T-helper 9 cell (primary cell): Measurements from ENCODE around the gene LYRM4.

Experiments used
- DNase-seq: peaks from one replicate; pipeline ENCODE4 v3.0.0-alpha.2; 2020

LYRM4 gene

DNA sequence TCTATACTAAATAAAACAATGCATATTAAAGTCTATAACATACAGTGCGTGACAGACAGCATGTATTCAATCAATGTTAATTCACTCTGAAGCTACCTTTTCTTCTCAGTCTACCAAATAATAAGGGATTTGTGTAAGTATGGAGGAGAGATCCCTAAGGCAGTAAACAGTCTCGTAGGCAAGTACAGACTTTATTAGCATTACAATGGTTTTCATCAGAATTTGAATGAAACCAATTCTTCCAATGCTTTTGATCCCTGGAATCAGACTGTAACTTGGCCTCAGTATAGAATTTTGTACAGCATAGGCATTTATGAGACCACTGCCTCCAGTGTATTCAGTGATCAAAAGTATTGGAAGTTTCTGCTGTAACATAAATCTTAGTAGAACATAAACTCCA is 19.5 kb downstream of the LYRM4 start:
- DNase-seq = no peak

DNA sequence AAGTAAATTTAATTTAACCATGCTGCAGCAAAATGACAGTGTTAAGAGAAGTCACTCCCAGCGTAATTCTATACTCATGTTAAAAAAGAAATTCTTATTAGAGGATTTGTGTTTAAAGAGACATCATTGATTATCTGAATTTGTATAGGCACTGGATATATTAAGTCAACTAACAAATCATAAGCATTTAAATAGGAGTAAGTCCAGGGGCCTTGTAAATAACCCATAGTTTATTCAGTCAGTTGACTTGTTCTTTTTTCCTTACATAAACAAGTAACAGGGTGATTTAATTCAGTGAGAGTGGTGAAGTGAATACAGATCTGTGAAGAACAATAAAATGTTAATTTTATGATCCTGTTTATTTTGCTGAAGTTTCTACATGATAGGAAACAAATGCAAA is 22.4 kb downstream of the LYRM4 start:
- no peak for DNase-seq

DNA sequence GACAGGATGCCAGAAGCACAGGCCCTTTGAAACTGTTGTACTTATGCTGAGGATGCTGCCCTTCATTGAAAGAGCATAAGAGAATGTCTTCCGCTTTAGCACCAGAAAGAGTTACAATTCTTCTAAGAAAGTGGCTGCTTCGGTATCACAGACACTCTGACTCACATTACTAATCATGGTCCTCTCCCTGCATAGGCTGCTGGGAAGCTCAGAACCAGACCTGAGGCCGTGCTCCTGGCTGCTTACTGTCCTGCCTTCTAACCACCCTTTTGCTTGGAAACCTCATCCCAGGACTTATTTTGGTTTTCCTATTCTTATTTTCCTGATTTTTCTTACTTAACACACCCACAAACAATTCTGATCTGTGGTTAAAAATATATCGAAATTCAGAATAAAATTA is 22.9 kb downstream of the LYRM4 start:
- DNase-seq = no peak

DNA sequence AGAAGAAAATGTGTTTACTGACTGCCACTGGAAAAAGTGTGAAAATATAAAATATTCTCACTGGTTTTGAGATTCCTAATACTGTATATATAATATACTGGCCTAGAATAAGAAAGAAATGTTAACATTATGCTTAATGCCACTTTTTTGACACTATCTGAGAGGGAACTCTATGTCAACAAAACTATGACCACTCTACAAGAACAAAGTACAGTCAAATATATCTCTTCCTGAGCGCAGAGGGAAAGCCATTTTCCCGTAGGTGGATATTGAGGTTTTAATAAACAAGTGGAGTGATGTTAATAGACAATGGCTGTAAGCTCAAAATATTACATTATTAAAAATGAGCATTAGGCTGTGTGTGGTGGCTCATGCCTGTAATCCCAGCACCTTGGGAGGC is 24.9 kb downstream of the LYRM4 start:
- DNase-seq = no peak

DNA sequence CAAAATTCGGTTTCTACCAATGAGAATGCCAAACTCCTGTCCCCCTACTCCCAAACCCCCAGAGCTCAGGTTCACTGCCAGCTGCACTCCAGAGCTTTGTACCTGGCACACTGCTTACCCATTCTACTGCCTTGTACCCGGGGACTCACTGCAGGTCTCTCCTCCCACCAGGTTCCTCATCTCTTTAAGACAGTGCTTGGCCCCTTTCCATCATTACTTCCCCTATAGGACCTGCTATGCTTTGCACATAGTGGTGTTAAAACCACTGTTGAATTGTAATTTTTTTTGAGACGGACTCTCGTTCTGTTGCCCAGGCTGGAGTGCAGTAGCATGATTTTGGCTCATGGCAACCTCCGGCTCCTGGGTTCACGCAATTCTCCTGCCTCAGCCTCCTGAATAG is 25.9 kb downstream of the LYRM4 start:
- DNase-seq = no peak

DNA sequence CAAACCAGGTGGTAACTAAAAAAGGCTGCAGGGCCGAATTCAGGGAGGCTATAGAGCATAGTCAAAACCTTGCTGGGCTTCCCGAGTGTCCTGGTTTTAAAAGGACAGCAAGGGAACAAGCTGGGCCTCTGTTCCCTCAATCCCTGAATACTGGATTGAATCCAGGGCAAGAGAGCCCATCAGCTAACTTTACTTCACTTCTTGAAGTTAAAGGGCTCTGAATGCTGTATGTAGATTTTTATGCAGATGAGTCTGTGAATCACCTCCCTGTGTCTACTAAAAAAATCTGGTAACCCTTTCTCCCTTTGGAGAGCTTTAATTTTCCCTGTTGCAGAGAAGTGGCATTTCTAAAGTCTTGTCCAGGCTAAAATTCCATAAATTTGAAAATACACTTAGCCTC is 29.5 kb downstream of the LYRM4 start:
- DNase-seq = no peak

DNA sequence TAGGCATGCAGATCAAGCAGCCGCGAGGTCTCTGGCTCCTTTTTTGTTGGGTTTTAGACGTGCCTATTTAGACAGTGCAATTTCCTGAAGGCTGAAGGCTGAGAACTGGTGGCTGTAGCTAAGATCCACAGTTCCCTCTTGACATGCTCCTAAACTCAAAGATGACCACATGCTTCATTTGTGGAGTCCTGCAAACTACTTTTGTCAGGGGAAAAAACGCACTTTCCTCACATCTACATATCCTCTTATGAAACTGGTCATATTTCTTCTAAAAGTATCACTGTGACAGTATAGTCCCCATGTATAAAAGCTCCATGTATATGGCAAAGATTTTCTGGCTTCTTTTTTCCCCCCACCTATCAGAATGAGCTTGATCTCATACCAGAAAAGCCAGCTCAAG is 30.7 kb downstream of the LYRM4 start:
- no peak for DNase-seq

DNA sequence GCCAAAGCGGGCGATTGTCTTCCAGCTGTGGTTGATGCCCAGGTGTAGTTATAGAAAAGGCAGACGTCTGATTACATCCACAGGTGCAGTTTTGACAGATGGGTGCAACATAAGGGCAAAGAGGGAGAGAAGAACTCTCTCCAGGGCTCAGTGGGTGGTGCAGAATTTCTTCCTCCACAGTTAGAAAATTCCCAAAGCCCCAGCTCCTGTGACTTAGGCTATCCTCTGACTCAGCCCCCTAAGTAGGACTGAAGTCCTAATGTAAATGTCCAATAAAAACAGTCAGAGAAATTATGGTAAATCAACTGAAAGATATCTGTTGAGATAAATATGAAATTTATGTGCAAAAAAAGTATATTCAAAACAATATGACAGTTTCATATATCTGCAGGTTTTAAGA is 31.4 kb downstream of the LYRM4 start:
- DNase-seq = no peak

DNA sequence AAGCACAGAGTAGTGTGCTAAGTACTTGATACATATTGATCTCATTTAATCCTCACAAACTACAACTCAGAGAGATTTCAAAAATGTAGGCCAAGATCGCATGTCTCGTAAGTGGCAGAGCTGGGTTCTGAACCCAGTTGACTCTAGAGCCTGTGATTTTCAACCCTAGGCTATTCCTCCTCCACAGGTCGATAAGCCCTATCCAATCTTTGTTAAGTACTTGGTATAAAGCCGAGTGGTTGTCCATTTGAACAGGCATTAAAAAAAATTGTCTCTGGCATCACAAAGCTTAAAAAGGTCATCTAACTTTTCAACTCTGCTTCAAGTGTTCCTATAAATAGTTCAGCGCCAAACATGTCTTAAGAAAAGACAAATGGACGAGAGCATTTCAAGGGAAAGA is 37.4 kb downstream of the LYRM4 start:
- DNase-seq = no peak

DNA sequence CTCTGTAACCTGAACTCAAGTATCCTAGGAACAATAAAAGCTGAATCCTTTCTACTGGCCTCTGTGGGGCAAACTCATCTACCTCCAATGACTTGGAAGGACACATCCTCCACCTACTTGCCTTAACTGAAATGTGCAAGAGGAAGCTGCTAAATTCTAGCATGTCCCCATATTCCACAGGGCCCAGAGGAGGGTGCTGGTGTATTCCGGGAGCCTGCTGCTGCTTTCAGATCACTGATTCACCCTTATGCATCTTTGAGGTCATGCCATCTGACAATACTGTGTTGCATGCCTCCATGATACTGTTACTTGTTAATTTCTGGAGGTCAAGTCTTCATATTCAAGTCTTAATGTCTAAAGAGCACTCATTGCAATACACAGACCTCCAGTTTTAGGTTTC is 40.3 kb downstream of the LYRM4 start:
- DNase-seq = no peak

DNA sequence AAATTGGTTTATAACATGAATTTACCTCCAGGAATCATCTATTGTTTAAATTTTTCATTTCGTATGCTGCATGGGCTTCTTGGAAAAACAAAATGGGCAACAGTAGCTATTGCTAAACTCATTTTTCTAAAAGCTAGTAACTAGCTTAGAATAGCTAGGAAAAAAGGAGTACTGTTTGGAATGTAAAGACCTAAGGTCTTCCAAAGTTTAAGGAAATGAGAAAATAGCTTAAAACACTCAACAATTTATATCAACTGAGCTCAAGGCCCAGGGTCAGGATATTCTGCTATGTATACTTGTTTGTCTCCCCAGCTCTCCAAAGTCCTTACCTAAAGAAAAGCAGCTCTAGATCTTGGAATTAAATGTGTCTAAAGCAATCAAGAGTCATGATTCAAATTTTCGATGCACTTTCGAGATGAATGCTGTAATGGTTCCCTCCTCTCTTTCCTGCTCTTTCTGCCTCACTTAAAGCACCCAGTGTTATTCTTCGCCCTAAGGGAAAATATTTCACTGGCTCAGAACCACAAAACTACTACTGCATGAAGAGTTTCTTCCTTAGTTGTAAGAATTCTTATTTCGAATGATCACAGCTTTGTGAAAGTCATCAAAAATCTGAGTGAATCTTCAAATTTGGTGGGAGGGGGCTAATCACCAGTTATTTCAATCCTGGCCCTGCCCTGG is 41.6 kb downstream of the LYRM4 start:
- no peak for DNase-seq

DNA sequence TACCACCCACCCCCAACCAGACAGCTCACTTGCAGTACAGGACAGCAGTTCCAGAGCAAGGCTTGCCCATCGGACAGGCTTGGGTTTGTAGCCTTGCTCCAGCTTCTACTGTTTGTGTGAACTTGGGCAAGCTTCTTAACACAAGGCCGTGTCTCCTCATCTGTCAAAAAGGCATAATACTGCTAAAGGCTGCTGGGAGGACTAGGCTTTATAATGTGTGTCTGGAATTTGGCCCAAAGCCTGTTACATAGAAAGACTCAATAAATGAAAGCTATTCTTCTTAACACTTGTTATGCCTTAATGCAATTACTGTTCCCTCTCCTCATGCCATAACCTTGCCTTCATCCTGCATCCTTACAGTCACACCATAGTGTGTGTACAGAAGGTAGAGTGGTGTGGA is 43.4 kb downstream of the LYRM4 start:
- DNase-seq = no peak

DNA sequence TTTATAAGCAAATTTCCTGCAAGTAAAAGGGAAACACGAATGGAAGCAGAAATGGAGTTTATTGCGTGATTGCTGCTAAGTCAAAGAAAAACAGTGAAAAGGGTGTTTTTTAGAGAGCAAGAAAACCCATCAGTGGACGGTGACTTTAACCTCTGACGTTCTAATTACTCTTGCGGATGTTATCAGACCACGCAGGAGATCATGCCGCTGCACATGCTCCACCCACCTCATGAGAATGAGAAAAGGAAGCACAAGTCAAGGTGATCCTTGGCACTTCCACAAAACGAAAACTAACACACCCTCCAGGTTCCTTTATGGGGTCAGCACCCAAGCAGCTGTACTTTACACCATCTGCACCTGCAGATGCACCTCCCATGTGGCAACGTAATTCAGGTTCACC is 45.0 kb downstream of the LYRM4 start:
- DNase-seq = no peak

DNA sequence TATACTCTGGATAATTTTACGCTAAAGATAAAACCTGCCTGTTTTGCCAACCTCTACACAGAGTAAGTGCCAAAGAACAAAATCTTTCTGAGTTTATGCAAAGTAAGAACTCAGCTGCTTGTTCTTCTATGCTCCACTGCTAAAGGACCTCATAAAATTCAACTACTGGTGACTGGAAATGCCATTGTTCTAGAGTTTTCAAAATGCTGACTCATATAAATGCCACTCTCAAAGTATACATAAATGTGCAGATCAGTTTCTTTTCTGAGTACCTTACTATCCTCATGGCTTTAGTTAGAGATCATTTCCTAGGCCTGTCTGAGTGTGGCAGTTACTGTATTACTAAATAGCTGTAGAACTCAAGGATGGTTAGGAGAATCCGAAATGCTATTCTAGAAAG is 45.6 kb downstream of the LYRM4 start:
- no peak for DNase-seq

DNA sequence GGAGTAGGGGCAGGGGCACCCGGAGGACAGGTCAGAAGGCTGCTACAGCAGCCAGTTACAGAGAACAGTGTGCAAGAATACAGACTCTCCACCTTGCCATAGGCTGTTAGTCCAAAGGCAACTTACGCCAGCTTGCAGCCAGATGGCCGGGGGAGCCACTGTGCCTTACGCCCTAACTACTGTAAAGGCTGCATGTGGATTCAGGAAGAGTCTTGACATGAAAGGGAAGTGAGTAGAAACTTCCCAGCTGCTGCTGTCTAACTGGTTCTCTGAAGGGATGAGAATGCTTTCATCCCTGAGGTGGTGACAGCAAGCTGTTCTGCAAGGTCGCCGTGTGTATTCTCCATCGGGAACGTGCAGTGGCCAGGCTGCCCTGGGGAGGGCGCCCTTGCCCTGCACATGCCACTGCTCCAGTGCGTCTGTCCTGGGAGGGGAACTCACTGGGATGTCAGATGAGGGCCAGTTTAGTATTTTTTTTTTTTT is 46.1 kb downstream of the LYRM4 start:
- DNase-seq = no peak

DNA sequence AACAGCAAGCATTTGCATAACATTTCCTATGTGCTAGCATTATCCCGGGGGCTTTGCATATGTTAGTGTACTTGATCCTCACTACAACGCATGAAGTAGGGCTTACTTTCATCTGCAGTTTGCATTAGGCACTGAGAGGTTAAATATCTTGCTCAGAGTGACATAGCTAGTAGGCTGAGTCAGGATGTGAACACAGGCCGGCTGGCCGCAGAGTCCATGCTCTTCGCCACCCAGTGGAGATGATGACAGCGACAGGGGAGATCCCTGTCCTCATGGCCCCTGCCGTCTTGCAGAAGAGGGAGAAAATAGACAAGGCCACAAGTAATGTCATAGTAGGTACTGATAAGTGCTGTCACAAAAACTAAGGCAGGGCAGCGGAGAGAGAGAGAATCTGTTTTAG is 46.9 kb downstream of the LYRM4 start:
- no peak for DNase-seq

DNA sequence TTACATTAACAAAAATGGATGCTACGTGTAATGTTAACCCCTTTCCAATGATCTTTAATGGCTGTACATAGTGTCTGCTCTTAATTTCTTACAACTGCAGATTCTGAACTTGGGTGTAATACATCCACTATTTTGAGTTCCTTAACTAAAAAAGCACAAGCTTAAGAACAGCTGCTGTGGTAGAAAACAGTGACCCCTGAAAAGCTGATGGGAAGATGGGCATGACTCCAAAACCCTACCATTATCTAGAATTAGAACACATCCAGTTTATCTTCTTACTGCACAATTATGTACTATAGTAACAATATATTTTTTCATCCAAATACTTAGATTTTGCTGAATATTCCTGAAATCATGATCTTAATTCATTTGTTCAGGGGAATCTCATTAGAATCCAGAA is 49.3 kb downstream of the LYRM4 start:
- no peak for DNase-seq

DNA sequence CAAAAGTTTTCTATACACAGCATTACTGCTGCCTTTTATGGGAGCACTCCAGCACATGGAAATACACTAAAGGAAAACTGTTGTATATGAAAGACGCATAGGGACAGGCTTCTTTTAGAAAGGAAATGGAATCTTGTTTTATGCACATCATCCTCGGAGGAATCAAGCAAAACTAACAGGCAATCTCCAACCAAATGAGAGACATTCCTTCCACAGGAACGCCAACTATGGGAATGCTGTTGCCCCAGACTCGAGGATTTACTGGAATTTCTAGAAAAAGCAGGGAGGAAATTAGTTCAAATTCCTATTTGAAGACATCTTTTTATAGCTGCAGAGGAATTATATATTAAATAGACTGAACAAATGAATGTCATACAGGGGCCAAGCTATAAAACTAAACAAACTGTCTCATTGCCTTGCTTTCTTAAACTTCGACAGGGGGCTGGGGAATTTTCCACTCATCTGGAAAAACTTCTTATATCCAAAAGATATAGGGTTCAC is 52.2 kb downstream of the LYRM4 start:
- DNase-seq = no peak

DNA sequence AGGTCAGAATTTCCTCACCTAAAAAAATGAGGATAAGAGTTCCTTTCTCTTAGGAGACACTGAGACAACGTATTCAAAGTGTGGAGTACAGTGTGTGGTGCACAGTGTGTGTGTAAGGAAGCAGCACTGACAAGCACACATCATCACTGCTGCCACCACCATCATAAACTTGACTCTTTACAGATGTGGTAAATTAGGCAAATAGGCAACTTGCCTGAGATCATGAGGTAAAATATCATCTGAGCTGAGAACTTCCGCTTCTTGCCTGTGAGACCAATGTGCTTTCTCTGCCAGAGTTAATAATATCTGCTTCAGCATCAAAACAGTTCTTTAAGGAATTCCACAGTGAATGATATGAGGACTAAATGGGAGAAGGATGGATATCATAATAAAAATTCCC is 52.7 kb downstream of the LYRM4 start:
- no peak for DNase-seq

DNA sequence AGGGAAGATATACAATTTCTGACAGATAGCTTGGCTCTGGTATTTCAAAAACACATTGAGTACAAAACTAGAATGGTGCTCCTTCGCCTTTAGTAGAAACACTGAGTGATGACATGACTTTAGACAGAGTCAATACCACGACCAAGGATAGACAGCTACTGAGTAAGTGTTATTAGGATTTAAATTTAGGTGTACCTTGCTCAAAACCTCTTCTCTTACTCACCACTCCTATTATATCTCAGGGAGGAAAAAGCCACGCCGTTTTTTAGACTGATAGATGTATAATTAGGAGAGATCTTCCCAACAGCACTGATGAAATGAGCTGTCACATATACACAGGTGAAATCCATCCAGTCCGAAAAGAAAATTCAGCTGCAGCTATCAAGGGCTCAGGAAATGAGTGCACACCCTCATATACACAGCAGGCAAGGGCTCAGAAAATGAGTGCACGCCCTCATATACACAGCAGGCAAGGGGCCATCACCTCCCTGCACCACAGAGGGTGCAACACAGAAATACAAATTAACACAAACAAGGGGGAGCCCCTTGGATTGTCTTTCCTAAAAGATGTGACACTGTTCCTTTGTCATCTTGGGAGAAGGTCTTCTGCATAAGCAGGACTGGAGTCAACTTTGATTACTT is 53.7 kb downstream of the LYRM4 start:
- DNase-seq = no peak

DNA sequence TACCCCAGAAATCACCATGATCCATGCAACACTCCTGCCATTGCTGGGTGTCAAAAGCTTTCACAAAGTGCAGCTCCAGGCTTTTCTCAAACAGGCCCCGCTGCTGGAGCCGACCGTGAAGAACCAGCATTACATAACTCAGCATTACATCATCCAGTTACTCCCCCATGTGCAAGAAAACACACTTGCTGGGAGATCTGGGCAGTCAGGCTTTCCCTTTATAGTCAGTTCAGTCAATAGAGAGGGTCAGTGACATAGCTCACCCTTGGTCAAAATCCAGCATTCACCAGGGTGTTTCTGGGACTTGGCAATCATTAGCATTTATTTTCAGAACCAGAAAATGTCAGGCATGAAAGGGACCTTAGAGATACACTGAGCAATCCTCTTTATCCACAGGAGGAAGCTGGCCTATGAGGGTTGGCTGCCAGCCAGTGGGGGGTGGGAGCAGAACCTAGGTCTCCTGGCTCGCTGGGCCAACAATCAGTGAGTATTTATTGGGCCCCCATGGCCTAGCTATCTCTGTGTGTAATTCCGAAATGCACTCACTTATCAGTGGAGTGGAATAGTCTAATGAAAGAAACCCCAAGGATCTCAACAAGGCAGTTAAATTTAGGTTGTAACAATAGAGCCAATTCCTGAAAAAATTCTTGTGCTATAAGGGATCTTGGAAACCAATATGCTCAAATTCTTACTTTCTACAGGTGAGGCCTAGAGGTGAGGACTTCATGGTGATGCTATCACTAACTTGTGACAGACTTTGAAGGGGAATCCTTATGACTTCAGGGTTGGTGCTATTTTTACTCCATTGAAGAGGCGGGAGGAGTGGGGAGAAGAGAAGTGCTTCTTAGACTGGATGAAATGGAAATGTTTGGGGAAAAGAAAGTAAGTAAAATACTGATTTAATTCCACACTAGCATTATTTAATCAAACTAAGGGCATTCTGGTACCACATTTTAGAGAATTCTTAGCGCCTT is 54.6 kb downstream of the LYRM4 start:
- DNase-seq = no peak

DNA sequence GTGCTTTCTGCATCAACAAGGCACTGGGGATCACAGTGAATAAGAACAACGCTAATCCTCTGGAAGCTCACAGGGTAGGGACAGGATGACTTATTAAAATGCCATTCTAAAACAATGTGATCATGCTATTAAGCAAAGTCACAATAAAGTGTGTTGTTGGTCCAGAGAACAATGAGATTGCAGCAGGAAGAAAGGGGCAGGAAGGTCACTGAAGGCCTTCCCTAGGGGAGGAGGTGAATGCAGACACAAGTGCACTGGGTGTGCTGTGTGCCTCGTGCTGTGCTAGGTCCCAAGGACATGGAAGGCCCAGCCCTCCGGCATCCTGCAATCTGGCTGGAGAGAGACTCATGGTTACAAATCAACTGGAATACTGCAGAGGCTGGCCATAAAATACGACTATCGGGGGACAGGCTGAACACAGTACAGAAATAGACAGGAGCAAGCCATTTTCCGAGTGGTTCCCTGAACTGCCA is 55.7 kb downstream of the LYRM4 start:
- no peak for DNase-seq

DNA sequence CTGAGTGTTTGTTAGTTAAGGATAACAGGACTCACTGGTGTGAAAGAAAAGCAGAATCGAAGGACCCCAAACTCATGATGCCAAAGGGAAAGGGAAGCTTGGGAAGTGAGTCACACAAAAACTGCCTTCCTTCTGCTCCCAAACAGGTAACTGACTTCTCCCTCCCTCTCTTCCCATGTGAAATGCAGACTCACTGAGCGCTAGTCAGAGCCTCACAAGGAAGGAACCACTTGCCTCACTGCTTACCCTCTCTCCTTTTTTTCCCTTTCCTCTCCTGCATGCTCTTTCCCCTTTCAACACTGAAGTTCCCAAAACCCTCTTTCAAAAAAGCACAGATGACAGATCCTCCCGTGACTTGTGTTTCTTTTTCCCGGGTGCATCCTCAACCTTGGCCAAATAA is 56.4 kb downstream of the LYRM4 start:
- DNase-seq = no peak
